HG02610 (cell line): ENCODE measurements around the gene COL23A1.
"Not testable (repeated sequence)": the region's sequence is repeated elsewhere in the genome, so short reads cannot be mapped to it uniquely, and the experiment has no call there.

Experiments
- ATAC-seq: cut with Tn5 transposase; IDR thresholded peaks from one replicate; pipeline ENCODE4 v1.9.1; 2021; ENCODE audit warnings: mild to moderate bottlenecking, moderate library complexity; ENCODE audit not compliant: unreplicated experiment

The COL23A1 gene

DNA sequence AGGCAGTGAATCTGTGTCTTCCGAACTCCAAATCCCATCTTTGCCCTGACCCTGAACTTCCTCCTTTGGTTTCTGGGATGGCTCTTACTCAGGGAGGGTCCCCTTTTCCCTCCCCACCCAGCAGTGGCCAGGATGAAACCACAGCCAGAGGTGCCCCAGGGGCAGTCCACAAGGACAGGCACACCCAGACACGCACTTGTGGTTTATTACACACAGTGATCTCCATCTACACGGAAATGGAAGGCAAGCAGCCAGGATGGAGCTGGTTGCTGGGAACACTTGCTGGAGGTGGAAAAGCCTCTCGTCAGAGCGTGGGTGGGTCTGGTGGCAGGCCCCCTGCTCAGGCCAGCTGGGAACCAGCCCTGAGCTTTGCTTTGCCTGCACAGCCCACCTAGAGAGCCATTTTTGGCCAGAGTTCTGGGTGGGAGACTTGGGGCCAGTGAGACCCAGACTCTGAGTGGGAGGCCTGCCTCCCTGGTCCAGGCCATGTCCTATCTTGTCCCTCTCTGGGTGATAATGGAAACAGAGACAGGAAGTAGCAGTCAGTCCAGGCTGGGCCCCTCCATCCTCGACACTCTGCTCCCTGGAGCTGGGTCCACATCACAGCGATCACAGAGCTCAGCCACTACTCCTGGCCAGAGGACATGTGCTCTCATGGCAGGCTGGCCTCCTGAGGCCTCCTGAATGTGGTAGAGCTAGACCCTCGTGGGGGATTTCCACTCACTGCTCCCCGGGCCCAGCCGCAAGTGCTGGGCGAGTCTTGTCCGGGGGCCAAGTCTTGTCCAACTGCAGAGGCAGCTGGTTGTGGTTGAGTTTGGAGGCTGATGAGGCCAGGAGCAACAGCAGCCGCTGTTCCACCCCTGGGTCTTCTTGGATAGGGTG is 352.5 kb downstream of the COL23A1 start:
- no peak for ATAC-seq

DNA sequence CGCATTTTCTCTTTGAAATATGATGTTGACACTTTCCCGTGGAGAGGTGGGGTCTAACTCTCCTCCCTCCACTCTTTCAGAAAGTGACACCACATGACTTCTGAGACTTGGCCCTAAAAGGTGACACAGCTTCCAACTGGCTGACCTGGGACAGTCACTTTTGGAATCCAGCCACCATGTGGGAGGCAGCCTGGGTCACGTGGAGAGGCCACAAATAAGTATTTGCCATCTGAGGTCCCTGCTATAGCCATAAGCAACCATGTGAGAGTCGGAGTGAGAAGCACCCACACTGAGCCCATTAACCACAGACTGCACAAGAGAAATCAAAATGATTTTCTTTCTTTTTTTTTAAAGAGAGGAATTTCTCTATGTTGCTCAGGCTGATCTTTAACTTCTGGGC is 353.5 kb downstream of the COL23A1 start:
- ATAC-seq, result no peak

DNA sequence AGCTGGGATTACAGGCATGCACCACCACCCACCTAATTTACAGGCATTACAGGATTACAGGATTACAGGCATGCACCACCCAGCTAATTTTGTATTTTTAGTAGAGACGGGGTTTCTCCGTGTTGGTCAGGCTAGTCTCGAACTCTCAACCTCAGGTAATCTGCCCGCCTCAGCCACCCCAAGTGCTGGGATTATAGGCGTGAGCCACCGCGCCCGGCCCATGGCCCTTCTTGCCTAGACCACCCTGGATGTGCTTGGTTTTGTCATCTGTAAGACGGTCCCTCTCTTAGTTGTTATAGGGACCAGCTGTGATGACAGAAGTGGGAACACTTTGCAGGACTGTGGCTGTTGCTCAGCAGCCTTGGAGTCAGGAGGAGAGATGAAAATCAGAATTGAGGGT is 354.1 kb downstream of the COL23A1 start:
- no peak for ATAC-seq

- ATAC-seq, result no peak
Observed at GRCh38 chr5:178235588-178235974, 354.6 kb downstream of the COL23A1 start.

GRCh38 chr5:178234750-178235587 is 355.2 kb downstream of the COL23A1 start:
- ATAC-seq, result no peak

DNA sequence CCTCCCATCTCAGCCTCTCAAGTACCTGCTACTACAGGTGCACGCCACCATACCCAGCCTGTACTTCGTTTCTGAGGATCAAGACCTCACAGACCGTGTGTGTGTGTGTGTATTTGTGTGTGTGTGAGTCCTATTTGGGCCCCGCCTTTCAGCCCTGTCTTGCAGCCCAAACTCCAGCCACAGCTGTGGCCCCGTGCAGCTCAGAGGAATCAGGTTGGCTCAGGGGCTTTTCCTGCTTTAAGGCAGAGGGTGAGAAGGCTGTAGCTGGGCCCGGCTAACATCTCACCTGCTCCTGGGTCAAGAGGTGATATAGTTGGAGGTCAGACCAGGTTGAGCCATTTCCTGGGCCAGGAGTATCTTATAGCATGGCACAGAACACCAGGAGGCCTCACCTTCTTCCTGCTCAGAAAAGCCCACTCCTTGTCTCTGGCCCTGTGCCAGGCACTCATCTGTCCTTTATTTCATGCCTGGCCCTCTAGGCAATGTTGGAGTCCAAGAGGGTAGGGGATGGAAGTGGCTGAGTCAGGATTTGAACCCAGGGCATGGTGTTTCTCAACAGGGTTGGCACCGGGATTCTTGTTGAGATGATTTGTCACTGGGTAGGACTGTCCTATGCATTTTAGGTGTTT is 356.0 kb downstream of the COL23A1 start:
- ATAC-seq, result no peak

- ATAC-seq, result no peak
Observed at GRCh38 chr5:178232920-178233429, 357.2 kb downstream of the COL23A1 start.

- peak; percentile 55 for ATAC-seq
Observed at GRCh38 chr5:178232124-178232919, 357.9 kb downstream of the COL23A1 start, which contains the start of gene PHYKPL. PHYKPL (minus strand) TSS chr5:178232802; CDS start chr5:178232550, 252 bp downstream.

GRCh38 chr5:178231539-178232123 is 358.6 kb downstream of the COL23A1 start:
- no peak for ATAC-seq

- no peak for ATAC-seq
Observed at GRCh38 chr5:178230879-178231538, 359.2 kb downstream of the COL23A1 start.

DNA sequence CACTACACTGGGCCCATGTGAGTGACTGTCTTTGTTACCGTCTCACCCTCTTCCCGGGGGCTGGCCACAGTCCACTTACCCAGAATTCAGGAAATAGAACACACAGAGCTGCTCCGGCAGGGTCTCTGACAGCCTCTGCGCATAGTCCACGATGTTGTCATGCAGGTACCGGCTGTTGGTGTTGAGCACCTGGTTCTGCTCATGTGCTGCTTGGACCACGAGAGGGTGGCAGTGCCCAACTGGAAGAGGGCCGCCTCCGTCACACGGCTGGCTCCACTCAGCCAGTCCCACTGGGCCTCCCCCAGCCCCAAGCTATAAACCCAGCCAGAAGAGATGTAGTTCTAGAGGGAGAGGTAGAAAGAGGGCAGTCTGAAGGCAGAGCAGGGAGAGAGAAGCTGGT is 360.3 kb downstream of the COL23A1 start:
- no peak for ATAC-seq

- ATAC-seq, result not testable (repeated sequence)
Observed at GRCh38 chr5:178229111-178229510, 361.1 kb downstream of the COL23A1 start.

GRCh38 chr5:178228609-178229008 is 361.6 kb downstream of the COL23A1 start:
- no peak for ATAC-seq

- no peak for ATAC-seq
Observed at GRCh38 chr5:178227929-178228328, 362.3 kb downstream of the COL23A1 start.

DNA sequence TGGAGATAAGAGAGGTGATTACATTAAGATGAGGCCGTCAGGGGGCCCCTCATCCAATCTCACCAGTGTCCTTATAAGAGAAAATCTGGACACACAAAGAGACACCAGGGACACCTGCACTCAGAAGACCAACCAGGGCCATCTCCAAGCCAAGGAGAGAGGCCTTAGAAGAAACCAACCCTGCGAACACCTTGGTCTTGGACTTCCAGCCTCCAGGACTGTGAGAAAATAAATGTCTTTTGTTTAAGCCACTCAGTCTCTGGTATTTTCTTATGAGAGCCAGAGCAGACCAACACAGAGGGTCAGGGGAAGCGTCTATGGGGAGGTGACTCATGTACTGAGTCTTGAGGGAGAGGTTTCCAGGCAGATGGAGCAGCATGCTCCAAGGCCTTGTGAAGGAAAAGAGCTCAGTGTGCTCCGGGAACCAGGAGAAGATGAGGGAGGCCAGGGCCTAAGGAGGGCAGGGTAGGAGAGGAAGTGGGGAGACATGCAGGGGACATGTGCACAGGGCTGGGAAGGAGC is 363.0 kb downstream of the COL23A1 start:
- no peak for ATAC-seq

DNA sequence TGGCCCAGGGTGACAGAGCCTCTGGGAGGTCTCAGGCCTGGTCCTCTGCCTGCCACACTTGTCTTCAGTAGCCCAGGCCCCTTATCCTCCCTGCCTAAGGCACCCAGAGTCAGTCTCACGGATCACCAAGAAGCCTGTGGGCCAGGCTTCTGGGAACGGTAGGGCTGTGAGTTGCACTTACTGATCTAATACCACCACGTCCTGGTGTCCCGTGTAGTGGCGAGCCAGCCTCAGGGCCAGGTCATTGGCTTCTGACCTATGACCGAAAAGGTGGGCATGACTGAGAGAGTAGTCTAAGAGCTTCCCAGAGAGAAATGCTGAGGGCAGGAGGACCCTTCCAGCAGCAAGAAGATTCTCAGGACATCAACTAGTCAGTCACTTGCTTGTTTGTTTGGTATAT is 365.0 kb downstream of the COL23A1 start:
- no peak for ATAC-seq

DNA sequence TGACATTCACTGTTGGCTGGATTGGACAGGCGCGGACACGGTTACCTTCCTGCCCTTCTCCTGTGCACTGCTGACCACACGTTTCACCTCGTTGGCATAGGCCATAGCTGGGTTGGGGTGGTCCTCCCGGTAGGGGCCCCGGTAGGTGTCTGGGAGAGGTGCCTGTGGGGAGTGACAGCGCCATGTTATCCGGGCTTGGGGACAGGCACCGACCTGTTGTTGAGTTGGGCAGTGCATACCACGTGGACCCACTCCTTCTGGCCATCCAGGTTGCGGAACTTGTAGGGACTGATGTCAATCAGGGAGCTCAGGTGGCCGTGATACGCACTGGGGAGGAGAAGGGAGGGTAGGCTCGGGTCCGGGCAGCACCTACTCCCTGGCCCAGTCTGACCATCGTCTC is 365.8 kb downstream of the COL23A1 start:
- ATAC-seq, result no peak

DNA sequence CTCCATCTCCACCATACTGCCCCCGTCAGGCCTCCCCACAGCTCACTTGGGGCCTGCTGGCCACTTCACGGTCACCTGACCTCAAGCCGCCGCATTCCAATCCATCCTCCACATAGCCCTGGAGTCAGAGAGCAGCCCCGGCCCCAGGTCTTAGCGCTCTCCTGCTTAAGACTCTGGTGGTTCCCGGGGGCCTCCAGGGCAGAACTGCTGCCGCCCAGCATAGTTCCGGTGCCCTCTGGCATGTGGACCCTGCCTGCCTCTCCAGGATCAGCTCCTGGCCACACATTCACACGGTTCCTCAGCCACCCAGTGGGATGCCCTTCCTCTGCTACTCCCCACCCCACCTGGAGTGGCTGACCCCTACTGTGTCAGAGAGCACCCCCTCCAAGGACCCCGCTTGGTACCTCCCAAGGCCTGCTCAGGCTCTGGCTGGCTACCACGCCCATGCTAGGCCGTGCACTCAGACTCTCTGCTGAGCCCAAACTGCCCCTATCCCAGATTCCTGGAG is 366.3 kb downstream of the COL23A1 start:
- no peak for ATAC-seq

DNA sequence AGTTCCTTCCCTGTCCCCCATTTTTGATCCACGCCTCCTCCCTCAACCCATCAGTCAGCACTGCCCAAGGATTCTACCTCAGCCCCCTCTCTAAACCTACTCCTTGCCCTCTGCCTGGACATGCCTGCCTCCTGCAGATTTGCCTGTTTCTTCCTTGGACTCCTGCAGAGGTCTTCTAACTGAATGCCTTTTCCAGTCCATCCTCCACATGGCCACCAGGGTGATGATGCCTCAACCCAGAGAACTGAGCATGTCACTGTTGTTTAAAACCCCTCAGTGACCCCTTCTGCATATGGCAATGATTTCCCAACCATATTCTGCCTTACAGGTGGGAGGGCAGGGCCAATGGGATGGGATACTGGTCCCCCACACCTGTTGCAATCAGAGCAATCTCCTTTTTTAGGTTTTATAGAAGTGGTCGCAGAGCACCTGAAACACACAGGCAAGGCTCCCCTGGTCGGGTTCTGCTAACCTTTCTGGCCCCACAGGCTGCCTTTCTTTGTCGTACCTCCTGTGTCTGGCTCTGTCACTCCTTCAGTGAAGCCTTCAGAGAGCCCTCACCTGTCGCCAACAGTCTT is 366.9 kb downstream of the COL23A1 start:
- ATAC-seq, result no peak
